ENCODE measurements around the gene ATF6. TPM values are rescaled to one million over a fixed set of nuclear protein-coding genes. Genes with fewer than 3 reads are reported as not detected.

ATF6 gene
- total RNA-seq, 6 experiments from 2014 or later, result 16.5 to 24.4 (median 20.4) TPM

DNA sequence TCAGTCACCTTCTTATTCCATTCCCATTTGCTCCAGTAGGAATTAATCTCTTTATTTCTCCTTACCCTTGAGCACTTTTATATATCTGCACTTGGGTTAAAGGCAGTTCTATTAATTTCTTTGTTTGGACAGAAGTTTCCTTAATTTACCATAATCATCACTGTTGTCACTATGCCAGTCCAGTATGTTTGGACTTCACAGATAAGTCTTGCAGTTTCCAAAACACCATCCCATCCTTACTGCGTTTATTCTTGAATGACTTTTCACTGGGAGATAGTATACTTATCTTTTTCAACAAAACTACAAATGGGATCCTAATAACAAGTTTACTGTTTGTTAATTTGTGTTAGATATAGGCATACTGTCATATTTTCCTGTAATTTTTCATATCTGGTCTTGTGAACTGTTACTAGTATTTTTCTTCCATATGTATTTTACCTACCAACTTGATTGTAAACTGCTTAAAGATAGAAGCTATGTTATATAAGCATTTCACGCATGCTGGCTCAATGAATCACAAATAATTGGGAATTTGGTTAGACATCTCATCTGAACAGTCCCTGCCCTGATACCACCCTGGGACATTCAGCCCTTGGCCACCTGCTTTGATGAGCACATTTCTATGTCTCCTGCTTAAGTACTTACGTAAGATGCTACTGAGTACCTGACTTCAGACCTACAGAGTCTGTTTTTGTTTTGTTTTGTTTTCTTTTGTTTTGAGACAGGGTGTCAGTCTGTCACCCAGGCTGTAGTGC lies 179.4 kb downstream of the ATF6 start:
- Histone ChIP-seq H3K36me3 (peaks cover 0 to 4% (median 0%) of the 10 kb centered on the region in 4 donors), H3K27ac (no peak overlapping the region), H3K4me3 (no peak overlapping the region), H3K9me3 (no peaks in the 10 kb centered on the region), H3K27me3 (no peaks in the 10 kb centered on the region), H3K4me1 (no peaks in the 10 kb centered on the region)
- 89% methylated on average over 3 of the region's 3 CpGs for WGBS (ENCODE audit: insufficient coverage, low coverage, low lambda C conversion rate, missing lambda C conversion rate)
- ATAC-seq, result no peak
- no peak for DNase-seq
- TF ChIP-seq CTCF (IDR thresholded peaks at IDR 0.05) (no peak), POLR2A (IDR thresholded peaks at IDR 0.05) (no peak)
- intact Hi-C loops (cut with DNase I), result loop anchor here in 1 of 2 donors (10.0 kb wide), 1 partner anchor 359 kb away; no protein-coding TSS in a partner anchor

GRCh38 chr1:161946071-161946987 lies 180.2 kb downstream of the ATF6 start:
- no peaks in the 10 kb centered on the region for H3K4me1 ChIP-seq
- intact Hi-C loops (cut with DNase I), result loop anchor here in 1 of 2 donors (10.0 kb wide), 1 partner anchor 358 kb away; no protein-coding TSS in a partner anchor
- H3K4me3 ChIP-seq, result no peak overlapping the region
- TF ChIP-seq CTCF (IDR thresholded peaks at IDR 0.05) (no peak), POLR2A (IDR thresholded peaks at IDR 0.05) (no peak)
- no peaks in the 10 kb centered on the region for H3K27me3 ChIP-seq
- no peaks in the 10 kb centered on the region for H3K9me3 ChIP-seq
- no peak overlapping the region for H3K27ac ChIP-seq
- H3K36me3 ChIP-seq, result peaks cover 0 to 4% (median 0%) of the 10 kb centered on the region in 4 donors
- 93% methylated on average over 5 of the region's 5 CpGs for WGBS (ENCODE audit: insufficient coverage, low coverage, low lambda C conversion rate, missing lambda C conversion rate)
- no peak for ATAC-seq
- DNase-seq, result no peak

DNA sequence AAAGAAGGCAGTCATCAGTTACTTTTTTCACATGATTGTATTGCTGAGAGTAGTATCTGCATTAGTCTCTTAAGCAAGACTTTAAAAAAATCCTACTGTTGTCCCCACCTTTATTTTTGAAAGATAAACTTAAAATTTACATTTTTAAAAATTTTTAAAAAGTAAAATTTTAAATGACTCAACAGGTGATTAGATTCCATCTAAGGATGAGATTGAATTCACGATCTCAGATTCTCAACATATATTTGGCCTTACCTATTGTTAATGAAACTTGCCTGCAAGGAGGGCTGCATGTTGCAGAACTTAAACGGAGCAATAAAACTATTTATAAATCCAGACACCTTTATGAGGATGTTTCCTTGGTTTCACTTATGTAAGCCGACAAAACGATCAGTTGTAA lies 182.3 kb downstream of the ATF6 start:
- no peaks in the 10 kb centered on the region for H3K9me3 ChIP-seq
- DNase-seq (no peak), ATAC-seq (no peak)
- intact Hi-C loops (cut with DNase I), result loop anchor here in 1 of 2 donors (10.0 kb wide), 1 partner anchor 356 kb away; no protein-coding TSS in a partner anchor
- H3K4me3 ChIP-seq, result no peak overlapping the region
- no peak overlapping the region for H3K27ac ChIP-seq
- no peaks in the 10 kb centered on the region for H3K27me3 ChIP-seq
- TF ChIP-seq CTCF (IDR thresholded peaks at IDR 0.05), result no peak
- TF ChIP-seq POLR2A (IDR thresholded peaks at IDR 0.05), result no peak
- no peaks in the 10 kb centered on the region for H3K4me1 ChIP-seq
- WGBS (ENCODE audit: insufficient coverage, low coverage, low lambda C conversion rate, missing lambda C conversion rate), result 75% methylated on average over 4 of the region's 4 CpGs
- no peaks in the 10 kb centered on the region for H3K36me3 ChIP-seq

DNA sequence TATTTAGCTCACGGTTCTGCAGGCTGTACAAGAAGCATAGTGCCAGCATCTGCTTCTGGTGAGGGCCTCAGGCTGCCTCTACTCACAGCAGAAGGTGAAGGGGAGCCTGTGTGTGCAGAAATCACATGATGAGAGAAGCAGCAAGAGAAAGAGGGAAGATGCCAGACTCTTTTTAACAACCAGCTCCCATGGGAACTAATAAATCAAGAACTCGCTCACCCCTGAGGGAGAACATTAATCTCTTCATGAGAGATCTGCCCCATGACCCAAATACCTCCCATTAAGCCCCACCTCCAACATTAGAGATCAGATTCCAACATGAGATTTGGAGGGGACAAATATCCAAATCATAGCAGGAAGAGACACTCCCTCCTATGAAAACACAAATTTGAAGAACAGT lies 183.4 kb downstream of the ATF6 start:
- ATAC-seq, result no peak

More for the DNA sequence above, 183.4 kb downstream of the ATF6 start:
- H3K9me3 ChIP-seq, result no peaks in the 10 kb centered on the region
- intact Hi-C loops (cut with DNase I), result loop anchor here in 1 of 2 donors (10.0 kb wide), 1 partner anchor 355 kb away; no protein-coding TSS in a partner anchor
- no peaks in the 10 kb centered on the region for H3K36me3 ChIP-seq
- no peak for DNase-seq
- no peak overlapping the region for H3K4me3 ChIP-seq
- H3K4me1 ChIP-seq, result no peaks in the 10 kb centered on the region
- 94% methylated on average over 2 of the region's 2 CpGs for WGBS (ENCODE audit: insufficient coverage, low coverage, low lambda C conversion rate, missing lambda C conversion rate)
- no peaks in the 10 kb centered on the region for H3K27me3 ChIP-seq
- TF ChIP-seq CTCF (IDR thresholded peaks at IDR 0.05), result no peak
- H3K27ac ChIP-seq, result no peak overlapping the region
